HG03442 (cell line): ENCODE results near the gene PKDREJ.
"Not testable (repeated sequence)": the region's sequence is repeated elsewhere in the genome, so short reads cannot be mapped to it uniquely, and the experiment has no call there.

Experiments
- ATAC-seq: cut with Tn5 transposase; IDR thresholded peaks from one replicate; pipeline ENCODE4 v1.9.1; 2021; ENCODE audit warnings: mild to moderate bottlenecking, moderate library complexity; ENCODE audit not compliant: unreplicated experiment

Gene PKDREJ

GRCh38 chr22:46263216-46263590, at the start of gene PKDREJ:
PKDREJ (minus strand) TSS chr22:46263343; CDS start chr22:46263322, 21 bp downstream.
- ATAC-seq, result no peak

GRCh38 chr22:46312848-46313247, 49.7 kb upstream of the PKDREJ start:
- not testable (repeated sequence) for ATAC-seq

GRCh38 chr22:46312056-46312455, 48.9 kb upstream of the PKDREJ start:
- ATAC-seq, result no peak

- no peak for ATAC-seq
Measured at GRCh38 chr22:46309526-46310085, 46.5 kb upstream of the PKDREJ start.

GRCh38 chr22:46308283-46308988, 45.3 kb upstream of the PKDREJ start:
- no peak for ATAC-seq

- no peak for ATAC-seq
Measured at GRCh38 chr22:46303347-46303965, 40.3 kb upstream of the PKDREJ start.

- no peak for ATAC-seq
Measured at GRCh38 chr22:46300491-46300890, 37.3 kb upstream of the PKDREJ start.

GRCh38 chr22:46299101-46299500, 36.0 kb upstream of the PKDREJ start:
- no peak for ATAC-seq

- ATAC-seq, result no peak
Measured at GRCh38 chr22:46297151-46297812, 34.1 kb upstream of the PKDREJ start.

GRCh38 chr22:46296257-46297150, 33.4 kb upstream of the PKDREJ start, which contains the start of gene GTSE1:
GTSE1 (plus strand) TSS chr22:46296870; CDS start chr22:46297401, 531 bp downstream.
- peak; percentile 89 for ATAC-seq

GRCh38 chr22:46295277-46295971, 32.3 kb upstream of the PKDREJ start:
- ATAC-seq, result no peak

- no peak for ATAC-seq
Measured at GRCh38 chr22:46294784-46295183, 31.6 kb upstream of the PKDREJ start.

- no peak for ATAC-seq
Measured at GRCh38 chr22:46293577-46294260, 30.6 kb upstream of the PKDREJ start.

GRCh38 chr22:46292732-46293131, 29.6 kb upstream of the PKDREJ start:
- no peak for ATAC-seq

- ATAC-seq, result no peak
Measured at GRCh38 chr22:46292173-46292572, 29.0 kb upstream of the PKDREJ start.

GRCh38 chr22:46290843-46291785, 28.0 kb upstream of the PKDREJ start:
- ATAC-seq, result no peak

- no peak for ATAC-seq
Measured at GRCh38 chr22:46290121-46290842, 27.1 kb upstream of the PKDREJ start.
